GM12801 (cell line): Measurements from ENCODE around the gene PON1.

Experiments used
- TF ChIP-seq, protein P1 (sequence below): IDR thresholded peaks from one replicate; pipeline ENCODE4 v1.5.1; 2011; ENCODE audit warnings: control low read depth; ENCODE audit not compliant: insufficient read length; ENCODE audit errors: extremely low read depth

Gene PON1

GRCh38 chr7:95262875-95263274, 61.5 kb downstream of the PON1 start:
- TF ChIP-seq, protein P1, sequence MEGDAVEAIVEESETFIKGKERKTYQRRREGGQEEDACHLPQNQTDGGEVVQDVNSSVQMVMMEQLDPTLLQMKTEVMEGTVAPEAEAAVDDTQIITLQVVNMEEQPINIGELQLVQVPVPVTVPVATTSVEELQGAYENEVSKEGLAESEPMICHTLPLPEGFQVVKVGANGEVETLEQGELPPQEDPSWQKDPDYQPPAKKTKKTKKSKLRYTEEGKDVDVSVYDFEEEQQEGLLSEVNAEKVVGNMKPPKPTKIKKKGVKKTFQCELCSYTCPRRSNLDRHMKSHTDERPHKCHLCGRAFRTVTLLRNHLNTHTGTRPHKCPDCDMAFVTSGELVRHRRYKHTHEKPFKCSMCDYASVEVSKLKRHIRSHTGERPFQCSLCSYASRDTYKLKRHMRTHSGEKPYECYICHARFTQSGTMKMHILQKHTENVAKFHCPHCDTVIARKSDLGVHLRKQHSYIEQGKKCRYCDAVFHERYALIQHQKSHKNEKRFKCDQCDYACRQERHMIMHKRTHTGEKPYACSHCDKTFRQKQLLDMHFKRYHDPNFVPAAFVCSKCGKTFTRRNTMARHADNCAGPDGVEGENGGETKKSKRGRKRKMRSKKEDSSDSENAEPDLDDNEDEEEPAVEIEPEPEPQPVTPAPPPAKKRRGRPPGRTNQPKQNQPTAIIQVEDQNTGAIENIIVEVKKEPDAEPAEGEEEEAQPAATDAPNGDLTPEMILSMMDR: no peak

DNA sequence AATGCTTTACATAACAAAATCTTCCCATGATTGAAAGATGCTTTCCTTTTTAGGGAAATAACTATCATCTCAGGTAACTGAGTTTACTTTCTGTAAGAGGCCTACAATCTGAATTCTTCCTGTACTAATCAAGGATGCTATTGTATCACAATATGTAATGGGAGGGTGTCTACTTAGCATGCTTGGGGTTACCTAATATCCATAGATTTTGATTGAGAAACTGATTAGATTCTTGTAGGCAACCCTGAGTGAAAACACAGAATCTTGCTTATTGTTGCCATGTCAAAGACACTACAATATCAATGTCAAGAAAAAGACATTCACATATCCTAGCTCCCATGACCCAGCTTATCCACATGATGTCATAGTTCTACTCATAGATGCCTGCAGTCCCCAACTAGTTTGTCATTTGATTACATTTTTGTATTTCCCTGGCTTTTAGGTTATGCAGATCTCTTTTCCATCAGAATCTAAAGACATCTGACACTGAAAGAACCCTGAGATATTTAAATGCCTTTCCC, 62.4 kb downstream of the PON1 start:
- TF ChIP-seq, protein P1: no peak

DNA sequence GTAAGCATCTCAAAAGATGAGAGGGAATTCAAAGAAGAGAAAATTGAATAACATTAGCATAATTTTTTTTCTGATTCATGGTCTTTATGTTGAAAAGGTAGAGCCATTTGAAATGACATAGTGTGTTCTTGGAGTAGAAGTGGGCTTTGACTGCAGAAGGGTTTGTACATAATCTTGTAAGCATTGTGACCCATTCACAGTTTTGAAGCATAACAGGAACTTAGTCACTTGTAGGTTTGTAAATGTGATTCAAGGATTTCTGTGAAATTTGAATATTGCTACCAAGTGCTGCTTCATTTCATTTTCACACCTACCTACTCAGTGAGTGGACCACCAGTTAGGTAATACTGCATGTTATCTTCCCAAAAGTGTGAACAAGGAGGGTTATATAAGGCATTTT, 68.6 kb downstream of the PON1 start:
- TF ChIP-seq, protein P1: no peak

- TF ChIP-seq, protein P1: no peak
Measured at GRCh38 chr7:95253986-95254385, 70.3 kb downstream of the PON1 start.

GRCh38 chr7:95251966-95252365, 72.4 kb downstream of the PON1 start:
- TF ChIP-seq, protein P1: no peak

GRCh38 chr7:95250571-95250970, 73.8 kb downstream of the PON1 start:
- TF ChIP-seq, protein P1: no peak
